ENCODE data around the gene PALLD.

PALLD gene

DNA sequence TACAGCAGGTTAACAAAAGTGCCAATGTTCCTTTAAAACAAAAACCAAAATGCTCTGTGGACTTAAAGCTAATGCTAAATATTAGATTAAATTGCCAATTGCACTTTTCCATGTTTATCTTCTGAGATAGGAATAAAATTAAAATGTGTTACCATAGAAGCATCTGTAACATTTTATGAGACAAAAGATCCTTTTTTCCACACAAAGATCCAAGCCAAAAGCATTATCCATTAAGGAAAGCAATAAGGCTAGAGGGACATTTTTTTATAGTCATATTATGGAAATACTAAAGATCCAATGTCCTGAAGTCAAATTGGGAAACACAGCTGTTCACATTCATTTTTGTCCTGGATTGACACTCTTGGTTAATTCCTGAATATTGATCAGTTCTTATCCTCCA, 73.6 kb downstream of the PALLD start:
- no peak for DNase-seq
- TF ChIP-seq, protein P1, sequence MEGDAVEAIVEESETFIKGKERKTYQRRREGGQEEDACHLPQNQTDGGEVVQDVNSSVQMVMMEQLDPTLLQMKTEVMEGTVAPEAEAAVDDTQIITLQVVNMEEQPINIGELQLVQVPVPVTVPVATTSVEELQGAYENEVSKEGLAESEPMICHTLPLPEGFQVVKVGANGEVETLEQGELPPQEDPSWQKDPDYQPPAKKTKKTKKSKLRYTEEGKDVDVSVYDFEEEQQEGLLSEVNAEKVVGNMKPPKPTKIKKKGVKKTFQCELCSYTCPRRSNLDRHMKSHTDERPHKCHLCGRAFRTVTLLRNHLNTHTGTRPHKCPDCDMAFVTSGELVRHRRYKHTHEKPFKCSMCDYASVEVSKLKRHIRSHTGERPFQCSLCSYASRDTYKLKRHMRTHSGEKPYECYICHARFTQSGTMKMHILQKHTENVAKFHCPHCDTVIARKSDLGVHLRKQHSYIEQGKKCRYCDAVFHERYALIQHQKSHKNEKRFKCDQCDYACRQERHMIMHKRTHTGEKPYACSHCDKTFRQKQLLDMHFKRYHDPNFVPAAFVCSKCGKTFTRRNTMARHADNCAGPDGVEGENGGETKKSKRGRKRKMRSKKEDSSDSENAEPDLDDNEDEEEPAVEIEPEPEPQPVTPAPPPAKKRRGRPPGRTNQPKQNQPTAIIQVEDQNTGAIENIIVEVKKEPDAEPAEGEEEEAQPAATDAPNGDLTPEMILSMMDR (IDR thresholded peaks at IDR 0.05; ENCODE audit: low read depth, low read length) = no peak

GRCh38 chr4:168572002-168572401, 75.2 kb downstream of the PALLD start:
- Histone ChIP-seq H3K36me3 (no peaks in the 10 kb centered on the region), H3K27me3 (no peaks in the 10 kb centered on the region), H3K4me1 (no peaks in the 10 kb centered on the region), H3K4me3 (ENCODE audit: low read depth, low read length) (no peak overlapping the region), H3K9me3 (no peaks in the 10 kb centered on the region)
- no peak for DNase-seq
- TF ChIP-seq, protein P1 (IDR thresholded peaks at IDR 0.05; ENCODE audit: low read depth, low read length) = no peak

More for the DNA sequence above, 73.6 kb downstream of the PALLD start:
- H3K4me1 ChIP-seq = no peaks in the 10 kb centered on the region
- no peaks in the 10 kb centered on the region for H3K27me3 ChIP-seq
- no peaks in the 10 kb centered on the region for H3K36me3 ChIP-seq
- no peaks in the 10 kb centered on the region for H3K9me3 ChIP-seq
- H3K4me3 ChIP-seq (ENCODE audit: low read depth, low read length) = no peak overlapping the region

GRCh38 chr4:168573870-168574269, 77.0 kb downstream of the PALLD start:
- TF ChIP-seq, protein P1 (IDR thresholded peaks at IDR 0.05; ENCODE audit: low read depth, low read length) = no peak
- H3K27me3 ChIP-seq = no peaks in the 10 kb centered on the region
- H3K4me1 ChIP-seq = no peaks in the 10 kb centered on the region
- H3K4me3 ChIP-seq (ENCODE audit: low read depth, low read length) = no peak overlapping the region
- no peak for DNase-seq
- no peaks in the 10 kb centered on the region for H3K36me3 ChIP-seq
- no peaks in the 10 kb centered on the region for H3K9me3 ChIP-seq

DNA sequence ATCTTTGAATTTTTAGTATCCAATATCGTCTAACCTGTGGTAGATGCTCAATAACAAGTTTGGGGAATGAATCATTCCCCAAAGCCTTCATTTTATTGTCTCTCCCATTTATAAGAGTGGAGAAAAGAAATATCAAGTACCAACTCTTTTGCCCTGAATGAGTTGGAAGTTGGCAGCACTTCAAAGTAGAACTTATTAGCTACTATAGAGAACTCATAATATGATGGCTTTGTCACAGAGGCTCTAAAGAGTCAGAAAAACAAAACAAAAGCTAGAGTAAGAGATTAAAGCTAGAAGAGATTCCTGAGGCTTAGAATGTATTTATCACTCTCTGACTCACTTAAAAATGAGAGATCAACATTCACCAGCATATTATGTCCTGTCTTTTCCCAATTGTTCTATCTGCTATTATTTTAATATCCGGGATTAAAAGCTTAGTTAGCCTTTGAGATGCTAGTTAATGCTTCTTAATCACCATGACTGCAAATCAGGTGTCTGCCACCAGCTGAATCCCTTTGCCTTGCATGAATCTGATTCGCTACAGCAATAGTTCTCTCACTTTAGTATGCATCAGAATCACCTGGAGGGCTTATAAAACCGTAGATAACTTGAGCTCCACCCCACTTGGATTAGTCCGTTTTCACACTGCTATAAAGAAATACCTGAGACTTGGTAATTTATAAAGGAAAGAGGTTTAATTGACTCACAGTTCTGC, 77.9 kb downstream of the PALLD start:
- Histone ChIP-seq H3K36me3 (no peaks in the 10 kb centered on the region), H3K27me3 (no peaks in the 10 kb centered on the region), H3K4me3 (ENCODE audit: low read depth, low read length) (no peak overlapping the region), H3K9me3 (no peaks in the 10 kb centered on the region), H3K4me1 (no peaks in the 10 kb centered on the region)
- DNase-seq = no peak
- TF ChIP-seq, protein P1 (IDR thresholded peaks at IDR 0.05; ENCODE audit: low read depth, low read length) = no peak

- Histone ChIP-seq H3K36me3 (no peaks in the 10 kb centered on the region), H3K9me3 (no peaks in the 10 kb centered on the region), H3K4me1 (no peaks in the 10 kb centered on the region), H3K27me3 (no peaks in the 10 kb centered on the region), H3K4me3 (ENCODE audit: low read depth, low read length) (no peak overlapping the region)
- TF ChIP-seq, protein P1 (IDR thresholded peaks at IDR 0.05; ENCODE audit: low read depth, low read length) = no peak
- DNase-seq = no peak
These were observed 78.6 kb downstream of the PALLD start for GRCh38 chr4:168575473-168575872.

GRCh38 chr4:168577624-168578023, 80.8 kb downstream of the PALLD start:
- H3K4me3 ChIP-seq (ENCODE audit: low read depth, low read length) = no peak overlapping the region
- TF ChIP-seq, protein P1 (IDR thresholded peaks at IDR 0.05; ENCODE audit: low read depth, low read length) = no peak
- H3K9me3 ChIP-seq = no peaks in the 10 kb centered on the region
- no peak for DNase-seq
- H3K27me3 ChIP-seq = no peaks in the 10 kb centered on the region
- no peaks in the 10 kb centered on the region for H3K4me1 ChIP-seq
- H3K36me3 ChIP-seq = no peaks in the 10 kb centered on the region
